Endothelial cell of umbilical vein (primary cell): ENCODE measurements around the gene BLOC1S6. TPM values are rescaled to one million over a fixed set of nuclear protein-coding genes. Genes with fewer than 3 reads are reported as not detected.

Experiments used
- BruUV-seq: library from RNA; stranded (reverse); fragments of 400-500 nt; replicated peaks from 2 replicates; lab custom pipeline; 2021; lab: Mats Ljungman, UMichigan
- CTCF ChIA-PET: fragments of 300-600, 350-600 bp; sonication (Branson Sonifier 250); formaldehyde crosslinking; loops from one replicate; lab custom pipeline; 2021; ENCODE audit warnings: antibody characterized with exemption, inconsistent platforms; lab: Charles Lee
- POLR2A ChIA-PET: fragments of 300-600, 350-600 bp; sonication (Branson Sonifier 250); formaldehyde crosslinking; loops from one replicate; lab custom pipeline; 2021; ENCODE audit warnings: antibody characterized with exemption, inconsistent platforms; lab: Charles Lee
- DNase-seq: peaks from one replicate; pipeline ENCODE4 v3.0.0-alpha.2; 2011; ENCODE audit warnings: low read depth, low spot score
- FAIRE-seq: peaks from 2 replicates; lab custom pipeline; 2011; peaks lifted over from hg19 to GRCh38; lab: Jason Lieb, UNC
- H2AFZ ChIP-seq: 2 replicates; pipeline ENCODE4 v1.6.0; 2012; ENCODE audit warnings: low read depth, low read length, control low read depth, inconsistent platforms
- H3K27ac ChIP-seq: 2 replicates; pipeline ENCODE4 v1.5.1; 2011; ENCODE audit warnings: low read depth, mild to moderate bottlenecking, control low read depth, low read length, moderate library complexity; ENCODE audit not compliant: insufficient read depth
- H3K27me3 ChIP-seq, 2 experiments: 2 replicates each; pipeline versions ENCODE4 v1.6.0 to v1.6.1; 2011; ENCODE audit warnings: low read length in 2 of 2, mixed read lengths in 1 of 2; ENCODE audit not compliant: control insufficient read depth in 2 of 2, insufficient read depth in 2 of 2
- H3K36me3 ChIP-seq, 2 experiments: 2 replicates in 1 of 2; 3 replicates in 1 of 2; pipeline ENCODE4 v1.5.1; 2011; ENCODE audit warnings: low read length in 2 of 2, mild to moderate bottlenecking in 1 of 2, moderate library complexity in 1 of 2; ENCODE audit not compliant: control insufficient read depth in 2 of 2, insufficient read depth in 2 of 2; ENCODE audit errors: extremely low read depth in 1 of 2
- H3K4me1 ChIP-seq: 3 replicates; pipeline ENCODE4 v1.5.1; 2011; ENCODE audit warnings: mild to moderate bottlenecking, low read length; ENCODE audit not compliant: control insufficient read depth, insufficient read depth; ENCODE audit errors: extremely low read depth
- H3K4me2 ChIP-seq: 2 replicates; pipeline ENCODE4 v1.6.1; 2011; ENCODE audit warnings: low read length, control low read depth, mixed read lengths; ENCODE audit not compliant: insufficient read depth
- H3K4me3 ChIP-seq, 3 experiments: fragments of 200-600 bp in 1 of 3; sonication (generic), shearing (Covaris generic) in 1 of 3; replicated peaks in 1 of 3; 2 replicates each; pipeline ENCODE4 v1.5.1; 2011 to 2016; ENCODE audit warnings: control low read depth in 3 of 3, low read length in 3 of 3, mild to moderate bottlenecking in 2 of 3, inconsistent platforms in 1 of 3, low read depth in 1 of 3, moderate library complexity in 1 of 3; ENCODE audit not compliant: insufficient read depth in 1 of 3
- H3K79me2 ChIP-seq: 2 replicates; pipeline ENCODE4 v1.6.0; 2012; ENCODE audit warnings: low read length, inconsistent platforms; ENCODE audit not compliant: control insufficient read depth, insufficient read depth
- H3K9ac ChIP-seq: replicated peaks from 2 replicates; pipeline ENCODE3; 2011; ENCODE audit warnings: low read length, control low read depth; ENCODE audit not compliant: insufficient read depth; ENCODE audit errors: extremely low read depth
- H3K9me1 ChIP-seq: replicated peaks from 3 replicates; pipeline ENCODE4 v1.6.0; 2011; ENCODE audit warnings: mild to moderate bottlenecking, low read length; ENCODE audit not compliant: control insufficient read depth, insufficient read depth; ENCODE audit errors: extremely low read depth
- H3K9me3 ChIP-seq: replicated peaks from 2 replicates; pipeline ENCODE4 v1.5.1; 2012; ENCODE audit warnings: low read length, inconsistent platforms; ENCODE audit not compliant: control insufficient read depth, insufficient read depth
- H4K20me1 ChIP-seq: replicated peaks from 2 replicates; pipeline ENCODE3; 2011; ENCODE audit warnings: mild to moderate bottlenecking, low read length; ENCODE audit not compliant: control insufficient read depth, insufficient read depth; ENCODE audit errors: extremely low read depth
- EZH2 ChIP-seq: IDR thresholded peaks from 2 replicates; pipeline ENCODE4 v1.6.1; 2012; ENCODE audit warnings: borderline replicate concordance, low read depth, mild to moderate bottlenecking, moderate library complexity, low read length, inconsistent platforms; ENCODE audit not compliant: severe bottlenecking
- FOS ChIP-seq: IDR thresholded peaks from 2 replicates; pipeline ENCODE4 v1.6.1; 2011; ENCODE audit warnings: mild to moderate bottlenecking, low read length, moderate library complexity, borderline replicate concordance; ENCODE audit not compliant: insufficient read depth
- GATA2 ChIP-seq: IDR thresholded peaks from 2 replicates; pipeline ENCODE4 v1.7.0; 2011; ENCODE audit warnings: low read depth, mild to moderate bottlenecking, moderate library complexity, mixed read lengths, low read length; ENCODE audit not compliant: insufficient read length, insufficient read depth
- POLR2A ChIP-seq: IDR thresholded peaks from 2 replicates; pipeline ENCODE4 v1.6.1; 2012; ENCODE audit warnings: low read depth, mild to moderate bottlenecking, control low read depth, low read length
- POLR2AphosphoS5 ChIP-seq: IDR thresholded peaks from 2 replicates; pipeline ENCODE4 v1.6.1; 2012; ENCODE audit warnings: low read depth, mild to moderate bottlenecking, control low read depth, low read length, moderate library complexity; ENCODE audit not compliant: insufficient read depth
- dilution Hi-C: fragments of 300-500 bp; cut with MboI; formaldehyde crosslinking; loops from one replicate; pipeline ENCODE4 v1.15.0; 2019; ENCODE audit warnings: low sequenced_read_pairs; ENCODE audit not compliant: extremely low pct_ligation_motif_present
- intact Hi-C: fragments of 100-400 bp; cut with micrococcal nuclease; formaldehyde crosslinking; loops from one replicate; pipeline ENCODE4 v1.10.0; 2022
- polyA plus RNA-seq, 4 experiments: library from polyadenylated mRNA; depleted of rRNA in 3 of 4; stranded (reverse) in 3 of 4; unstranded in 1 of 4; fragments of >200 nt; gene quantifications; 2 replicates each; pipeline versions ENCODE4 v1.2.1 to v1.2.3, GENCODE V29; 2011 to 2012; ENCODE audit warnings: missing spikeins in 1 of 4
- total RNA-seq: library from RNA; stranded (reverse); gene quantifications from 2 replicates; pipeline ENCODE4 v1.2.3, GENCODE V29; 2021
- TF ChIP-seq, protein P1 (sequence below): IDR thresholded peaks from 2 replicates; pipeline ENCODE4 v1.6.1; 2011; ENCODE audit not compliant: insufficient read depth, insufficient read length
- TF ChIP-seq, protein P2 (sequence below), 2 donors: IDR thresholded peaks; 1 replicate in 1 of 2; 2 replicates in 1 of 2; pipeline ENCODE4 v1.5.1; 2011; ENCODE audit warnings: low read length in 2 of 2, mild to moderate bottlenecking in 2 of 2, moderate library complexity in 2 of 2, control low read depth in 1 of 2, inconsistent platforms in 1 of 2, low read depth in 1 of 2; ENCODE audit not compliant: insufficient read depth in 1 of 2; ENCODE audit errors: extremely low read depth in 1 of 2

Gene BLOC1S6
- total and polyA plus RNA-seq, 2 donors (not counting 3 experiments of a cell fraction or from before 2014, with no cell fraction given): 8.2 to 39.2 TPM

DNA sequence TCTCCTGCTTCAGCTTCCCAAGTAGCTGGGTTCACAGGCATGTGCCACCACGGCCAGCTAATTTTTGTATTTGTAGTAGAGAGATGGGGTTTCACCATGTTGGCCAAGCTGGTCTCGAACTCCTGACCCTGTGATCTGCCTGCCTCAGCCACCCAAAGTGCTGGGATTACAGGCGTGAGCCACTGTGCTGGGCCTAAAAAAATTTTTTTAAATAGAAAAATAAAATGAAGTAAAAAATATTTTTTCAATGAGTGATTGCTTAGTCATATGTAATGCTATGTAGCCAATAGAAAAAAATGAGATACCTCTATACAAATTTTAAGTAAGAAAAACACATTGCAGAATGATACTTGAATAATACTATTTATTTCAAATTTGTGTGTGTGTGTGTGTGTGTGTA lies 36.7 kb upstream of the BLOC1S6 start:
- H3K79me2 ChIP-seq: no peaks in the 10 kb centered on the region
- no peak overlapping the region for H3K4me3 ChIP-seq
- BruUV-seq: no TSS peak
- intact Hi-C loops (no loop called here), dilution Hi-C loops (no loop called here)
- no peaks in the 10 kb centered on the region for H3K36me3 ChIP-seq
- DNase-seq: no peak
- H3K9ac ChIP-seq: no peak overlapping the region
- H4K20me1 ChIP-seq: no peaks in the 10 kb centered on the region
- no peaks in the 10 kb centered on the region for H3K9me1 ChIP-seq
- H2AFZ ChIP-seq: no peak overlapping the region
- FAIRE-seq: no peak
- no peak overlapping the region for H3K4me2 ChIP-seq
- H3K4me1 ChIP-seq: no peaks in the 10 kb centered on the region
- peaks cover 1 to 3% of the 10 kb centered on the region in 2 experiments for H3K27me3 ChIP-seq
- POLR2A ChIA-PET: no interaction called here
- CTCF ChIA-PET: interaction anchor here (1.1 to 1.4 kb wide), 2 partner anchors 36 to 63 kb away, joined by 3 read pairs; partner anchors contain the start of gene BLOC1S6
- no peaks in the 10 kb centered on the region for H3K9me3 ChIP-seq
- no peak overlapping the region for H3K27ac ChIP-seq
- TF ChIP-seq, protein P1, sequence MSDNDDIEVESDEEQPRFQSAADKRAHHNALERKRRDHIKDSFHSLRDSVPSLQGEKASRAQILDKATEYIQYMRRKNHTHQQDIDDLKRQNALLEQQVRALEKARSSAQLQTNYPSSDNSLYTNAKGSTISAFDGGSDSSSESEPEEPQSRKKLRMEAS: no peak
- TF ChIP-seq POLR2A: no peak
- TF ChIP-seq GATA2: no peak
- TF ChIP-seq EZH2: no peak
- TF ChIP-seq, protein P2, sequence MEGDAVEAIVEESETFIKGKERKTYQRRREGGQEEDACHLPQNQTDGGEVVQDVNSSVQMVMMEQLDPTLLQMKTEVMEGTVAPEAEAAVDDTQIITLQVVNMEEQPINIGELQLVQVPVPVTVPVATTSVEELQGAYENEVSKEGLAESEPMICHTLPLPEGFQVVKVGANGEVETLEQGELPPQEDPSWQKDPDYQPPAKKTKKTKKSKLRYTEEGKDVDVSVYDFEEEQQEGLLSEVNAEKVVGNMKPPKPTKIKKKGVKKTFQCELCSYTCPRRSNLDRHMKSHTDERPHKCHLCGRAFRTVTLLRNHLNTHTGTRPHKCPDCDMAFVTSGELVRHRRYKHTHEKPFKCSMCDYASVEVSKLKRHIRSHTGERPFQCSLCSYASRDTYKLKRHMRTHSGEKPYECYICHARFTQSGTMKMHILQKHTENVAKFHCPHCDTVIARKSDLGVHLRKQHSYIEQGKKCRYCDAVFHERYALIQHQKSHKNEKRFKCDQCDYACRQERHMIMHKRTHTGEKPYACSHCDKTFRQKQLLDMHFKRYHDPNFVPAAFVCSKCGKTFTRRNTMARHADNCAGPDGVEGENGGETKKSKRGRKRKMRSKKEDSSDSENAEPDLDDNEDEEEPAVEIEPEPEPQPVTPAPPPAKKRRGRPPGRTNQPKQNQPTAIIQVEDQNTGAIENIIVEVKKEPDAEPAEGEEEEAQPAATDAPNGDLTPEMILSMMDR (IDR thresholded peaks at IDR 0.05; ENCODE audit: extremely low read depth in 1 of 2, insufficient read depth in 1 of 2, low read depth in 1 of 2, low read length in 2 of 2): no peak
- no peak for TF ChIP-seq FOS
- no peak for TF ChIP-seq POLR2AphosphoS5
